GM12878 (cell line): ENCODE results near the gene MAP4K4. TPM values are rescaled to one million over a fixed set of nuclear protein-coding genes. Genes with fewer than 3 reads are reported as not detected.
A peak's percentile ranks its signal among the peaks of the same experiment; 100 is the strongest.

Experiments used
- ATAC-seq: fragments of 200-7000 bp; cut with Tn5 transposase; 3 replicates; pipeline ENCODE4 v1.9.1; 2020; ENCODE audit warnings: mild to moderate bottlenecking, moderate library complexity
- BruUV-seq: library from RNA; stranded (reverse); fragments of 400-500 nt; replicated peaks from 2 replicates; lab custom pipeline; 2021; lab: Mats Ljungman, UMichigan
- CTCF ChIA-PET: fragments of 300-600 bp; sonication (Branson Sonifier 250); formaldehyde crosslinking; extraction: SDS; loops from one replicate; lab custom pipeline; 2021; ENCODE audit warnings: inconsistent platforms; lab: Yijun Ruan, JAX
- POLR2A ChIA-PET: fragments of 350-600 bp; formaldehyde crosslinking; extraction: SDS; loops from one replicate; lab custom pipeline; 2021; ENCODE audit warnings: inconsistent platforms; lab: Charles Lee
- RAD21 ChIA-PET: fragments of 300-600 bp; sonication (Branson Sonifier 250); formaldehyde crosslinking; loops from one replicate; lab custom pipeline; 2023; ENCODE audit warnings: antibody characterized with exemption; ENCODE audit not compliant: unreplicated experiment; lab: Charles Lee
- SMC1A ChIA-PET: fragments of 300-600 bp; sonication (Branson Sonifier 250); formaldehyde crosslinking; loops from one replicate; lab custom pipeline; 2023; ENCODE audit not compliant: unreplicated experiment, uncharacterized antibody; lab: Charles Lee
- DNase-seq: peaks from one replicate; pipeline ENCODE4 v3.0.0-alpha.2; 2011; ENCODE audit warnings: low read depth, low spot score
- FAIRE-seq: peaks from 3 replicates; lab custom pipeline; 2011; peaks lifted over from hg19 to GRCh38; lab: Jason Lieb, UNC
- H2AFZ ChIP-seq: 2 replicates; pipeline ENCODE4 v1.6.0; 2011; ENCODE audit warnings: low read depth, low read length, control low read depth; ENCODE audit not compliant: control insufficient read depth
- H3K27ac ChIP-seq: 2 replicates; pipeline ENCODE4 v1.5.1; 2011; ENCODE audit warnings: control low read depth; ENCODE audit not compliant: control insufficient read depth, insufficient read depth
- H3K27me3 ChIP-seq, 2 experiments: replicated peaks in 1 of 2; 2 replicates each; pipeline versions ENCODE4 v1.6.0 to v1.6.1; 2011; ENCODE audit warnings: low read length in 1 of 2; ENCODE audit not compliant: control insufficient read depth in 2 of 2, insufficient read depth in 2 of 2
- H3K36me3 ChIP-seq, 2 experiments: 2 replicates each; pipeline ENCODE4 v1.5.1; 2011; ENCODE audit warnings: low read length in 1 of 2; ENCODE audit not compliant: control insufficient read depth in 2 of 2, insufficient read depth in 2 of 2
- H3K4me1 ChIP-seq: 2 replicates; pipeline ENCODE4 v1.6.1; 2011; ENCODE audit warnings: mild to moderate bottlenecking, low read length, moderate library complexity, mixed read lengths; ENCODE audit not compliant: control insufficient read depth, insufficient read depth
- H3K4me2 ChIP-seq: 2 replicates; pipeline ENCODE4 v1.6.0; 2011; ENCODE audit warnings: control low read depth; ENCODE audit not compliant: control insufficient read depth, insufficient read depth
- H3K4me3 ChIP-seq: fragments of 200-600 bp; sonication (generic); 2 replicates; pipeline ENCODE4 v1.5.1; 2016
- H3K79me2 ChIP-seq: 2 replicates; pipeline ENCODE4 v1.6.0; 2011; ENCODE audit warnings: low read length; ENCODE audit not compliant: control insufficient read depth, insufficient read depth
- H3K9ac ChIP-seq: 2 replicates; pipeline ENCODE4 v1.8.0; 2011; ENCODE audit warnings: low read length, control low read depth, mixed read lengths; ENCODE audit not compliant: control insufficient read depth, insufficient read depth
- H3K9me3 ChIP-seq: replicated peaks from 3 replicates; pipeline ENCODE4 v1.5.1; 2011; ENCODE audit warnings: mild to moderate bottlenecking, low read length; ENCODE audit not compliant: control insufficient read depth, insufficient read depth
- H4K20me1 ChIP-seq: 2 replicates; pipeline ENCODE4 v1.6.0; 2011; ENCODE audit not compliant: control insufficient read depth, insufficient read depth
- CEBPZ ChIP-seq: fragments of 150-350 bp; IDR thresholded peaks from 2 replicates; pipeline ENCODE4 v1.6.1; 2016; ENCODE audit warnings: low read depth, low read length
- EZH2 ChIP-seq: IDR thresholded peaks from 2 replicates; pipeline ENCODE4 v1.6.1; 2012; ENCODE audit warnings: low read depth, mild to moderate bottlenecking, control low read depth, inconsistent platforms, low read length, borderline replicate concordance; ENCODE audit not compliant: control insufficient read depth
- KAT2A ChIP-seq: conservative IDR thresholded peaks from 2 replicates; pipeline ENCODE4 v1.6.1; 2011; ENCODE audit warnings: low read depth, low read length; ENCODE audit not compliant: control insufficient read depth
- MYC ChIP-seq: IDR thresholded peaks from 2 replicates; pipeline ENCODE4 v1.6.1; 2011; ENCODE audit warnings: mild to moderate bottlenecking, low read length, moderate library complexity, inconsistent platforms; ENCODE audit not compliant: insufficient read depth, insufficient replicate concordance, insufficient read length, severe bottlenecking
- NFYB ChIP-seq: IDR thresholded peaks from 2 replicates; pipeline ENCODE4 v1.6.1; 2011; ENCODE audit warnings: low read depth, mild to moderate bottlenecking, low read length, improper control_type of control experiment, moderate library complexity; ENCODE audit not compliant: insufficient read depth
- POLR2AphosphoS5 ChIP-seq: IDR thresholded peaks from 2 replicates; pipeline ENCODE4 v1.6.1; 2011; ENCODE audit warnings: mild to moderate bottlenecking, low read length, inconsistent platforms
- SKIL ChIP-seq: fragments of 450-650 bp; IDR thresholded peaks from 2 replicates; pipeline ENCODE4 v1.6.1; 2017; ENCODE audit warnings: mild to moderate bottlenecking, low read depth, inconsistent platforms; ENCODE audit not compliant: poor library complexity, severe bottlenecking
- ZNF274 ChIP-seq: IDR thresholded peaks from one replicate; pipeline ENCODE4 v1.8.0; 2011; ENCODE audit not compliant: insufficient read length, insufficient read depth
- WGBS: methylation state at CpG from one replicate; pipeline ENCODE4 v1.1.6; 2016; ENCODE audit warnings: low lambda C conversion rate; ENCODE audit not compliant: insufficient replicate concordance, insufficient coverage; ENCODE audit errors: missing lambda C conversion rate; 5-methylcytosine and 5-hydroxymethylcytosine counted together
- in situ Hi-C: fragments of 300-500 bp; cut with MboI; formaldehyde crosslinking; loops from 9 replicates; pipeline ENCODE4 v1.14.3; 2018; ENCODE audit warnings: mixed read lengths
- intact Hi-C: fragments of 100-400 bp; cut with micrococcal nuclease; formaldehyde crosslinking; loops from one replicate; pipeline ENCODE4 v1.14.2; 2022; ENCODE audit not compliant: unreplicated experiment
- polyA plus RNA-seq, 11 experiments: library from polyadenylated mRNA; depleted of rRNA in 4 of 11; unstranded in 6 of 11; stranded (reverse) in 5 of 11; fragments of >200 nt; fragmentation: Nextera tagmentation in 4 of 11; fragmentation: Illumina TruSeq in 1 of 11; extraction: Ambion mirVana in 4 of 11; extraction: Trizol in 1 of 11; gene quantifications; 1 replicate in 1 of 11; 2 replicates in 10 of 11; pipeline versions ENCODE4 v1.2.1 to v1.2.3, GENCODE V29; 2011 to 2016; ENCODE audit warnings: inconsistent platforms in 2 of 11, missing spikeins in 2 of 11, low read depth in 1 of 11
- total RNA-seq, 4 experiments: library from RNA; depleted of rRNA in 3 of 4; stranded (reverse); fragments of >200 nt in 3 of 4; fragmentation: Illumina TruSeq in 1 of 4; extraction: Trizol in 1 of 4; gene quantifications; 2 replicates each; pipeline versions ENCODE4 v1.2.1 to v1.2.3, GENCODE V29; 2013 to 2021

Gene MAP4K4
- total and polyA plus RNA-seq, 10 of the 15 experiments (the other 5 are each of a cell fraction or from before 2014, with no cell fraction given) = 1.9 to 50.4 (median 9.7) TPM

DNA sequence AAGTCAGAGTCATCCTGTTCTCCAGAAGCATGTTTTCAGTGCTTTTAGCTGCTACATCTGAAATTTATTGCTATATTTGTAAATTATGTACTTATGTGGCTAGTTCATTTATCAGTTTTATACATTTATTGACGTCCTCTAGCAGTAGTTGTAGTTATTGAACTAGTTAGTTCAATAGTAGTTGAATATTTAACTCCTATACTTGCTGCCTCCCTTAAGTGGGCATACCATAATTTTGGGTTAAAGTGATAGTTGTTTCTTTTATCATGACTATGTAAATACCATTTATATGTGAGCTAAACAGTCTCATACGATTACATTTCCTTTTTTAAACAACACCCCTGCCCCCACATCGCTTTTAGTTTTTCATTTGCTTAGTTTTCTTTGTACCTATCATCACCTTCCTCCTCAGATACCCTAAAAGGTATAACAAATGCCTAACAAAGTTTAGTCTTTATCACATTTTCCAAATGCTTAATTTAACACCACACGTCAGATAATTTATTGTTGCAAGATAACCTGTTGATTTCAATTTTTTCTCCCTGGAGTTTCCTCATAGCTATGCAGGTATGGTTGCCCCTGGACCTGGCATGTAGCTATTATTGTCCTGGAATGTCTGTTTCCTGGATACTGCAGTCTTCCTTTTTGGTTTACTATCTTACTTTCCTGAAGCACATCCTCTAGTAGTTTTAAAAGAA lies 8.8 kb downstream of the MAP4K4 start:
- SMC1A ChIA-PET = interaction anchor here (1.0 to 3.7 kb wide), 6 partner anchors 12 to 64 kb away, joined by 4 to 21 read pairs (median 6); no protein-coding TSS in a partner anchor
- WGBS = 53% methylated on average over 4 of the region's 4 CpGs
- POLR2A ChIA-PET = interaction anchor here (1.3 kb wide), 1 partner anchor 16 kb away, joined by 5 read pairs; no protein-coding TSS in a partner anchor
- intact Hi-C loops = no loop called here
- ATAC-seq = no peak
- Histone ChIP-seq H4K20me1 (no peaks in the 10 kb centered on the region), H3K27ac (no peak overlapping the region), H2AFZ (no peak overlapping the region)
- in situ Hi-C loops = no loop called here
- CTCF ChIA-PET = interaction anchor here (0.7 to 1.4 kb wide), 2 partner anchors 17 to 19 kb away, joined by 3 to 4 read pairs; no protein-coding TSS in a partner anchor
- no TSS peak for BruUV-seq
- TF ChIP-seq SKIL (no peak), KAT2A (no peak), MYC (no peak), ZNF274 (no peak), CEBPZ (no peak), EZH2 (no peak), POLR2AphosphoS5 (no peak), NFYB (no peak)
- TF ChIP-seq, all 136 proteins: peak for 0
- H3K4me1 ChIP-seq = peaks cover 17% of the 10 kb centered on the region
- H3K36me3 ChIP-seq = no peaks in the 10 kb centered on the region
- H3K9ac ChIP-seq = no peak overlapping the region
- H3K79me2 ChIP-seq = no peaks in the 10 kb centered on the region
- RAD21 ChIA-PET = interaction anchor here (0.6 to 1.0 kb wide), 4 partner anchors 11 to 187 kb away, joined by 3 to 5 read pairs (median 4); no protein-coding TSS in a partner anchor
- H3K9me3 ChIP-seq = no peaks in the 10 kb centered on the region; the same call in 2 of the 3 replicates
- no peaks in the 10 kb centered on the region for H3K27me3 ChIP-seq
- DNase-seq (no peak), FAIRE-seq (no peak)
- no peak overlapping the region for H3K4me3 ChIP-seq
- H3K4me2 ChIP-seq = peak overlapping the region; percentile 27; the same call in 1 of the 2 replicates
